Right lobe of liver (tissue), 4 donors: Measurements from ENCODE around the gene IFI35.

Experiments
- POLR2A ChIP-seq: fragments of 450-650 bp; IDR thresholded peaks from one replicate; pipeline ENCODE4 v1.6.1; 2017; ENCODE audit warnings: antibody characterized with exemption, mild to moderate bottlenecking
- TF ChIP-seq, protein P1 (sequence below), 4 donors: fragments of 200-600 bp in 3 of 4; fragments of 450-650 bp in 1 of 4; IDR thresholded peaks; one replicate each; pipeline versions ENCODE4 v1.5.1 to v1.8.0; 2016 to 2022; ENCODE audit warnings: antibody characterized with exemption in 4 of 4, mild to moderate bottlenecking in 2 of 4
- donor health status: DM: no; HTN: no; CAD: no.
- donor health status: DM: no; HTN: no; CAD: no.
- donor health status: DM: no; HTN: yes; CAD: no.

DNA sequence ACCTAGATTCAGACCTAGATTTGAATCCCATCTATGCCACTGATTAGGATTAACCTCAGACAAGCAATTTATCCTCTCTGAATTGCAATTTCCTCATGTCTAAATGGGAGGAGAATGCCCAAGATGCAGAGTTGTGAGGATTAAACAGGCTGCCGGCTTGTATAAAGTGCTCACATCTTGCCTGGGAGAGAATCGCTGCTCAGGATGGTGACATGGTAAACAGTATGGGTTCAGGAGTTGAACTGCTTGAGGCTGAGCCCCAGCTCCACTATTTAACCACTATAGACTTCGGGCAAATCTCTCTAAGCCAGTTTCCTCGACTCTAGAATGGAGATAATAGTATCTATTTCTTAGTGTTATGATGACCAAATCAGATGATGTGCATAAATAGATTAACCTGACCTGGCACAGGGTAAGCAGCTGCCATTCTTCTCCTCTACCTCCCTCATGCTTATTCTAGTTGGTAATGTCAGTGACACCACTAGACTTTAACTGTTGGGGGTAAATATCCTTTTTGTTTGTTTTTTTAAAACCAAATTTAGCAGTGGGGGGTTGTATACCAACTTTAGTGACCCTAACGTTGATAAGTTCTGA, 9.1 kb upstream of the IFI35 start:
- TF ChIP-seq, protein P1, sequence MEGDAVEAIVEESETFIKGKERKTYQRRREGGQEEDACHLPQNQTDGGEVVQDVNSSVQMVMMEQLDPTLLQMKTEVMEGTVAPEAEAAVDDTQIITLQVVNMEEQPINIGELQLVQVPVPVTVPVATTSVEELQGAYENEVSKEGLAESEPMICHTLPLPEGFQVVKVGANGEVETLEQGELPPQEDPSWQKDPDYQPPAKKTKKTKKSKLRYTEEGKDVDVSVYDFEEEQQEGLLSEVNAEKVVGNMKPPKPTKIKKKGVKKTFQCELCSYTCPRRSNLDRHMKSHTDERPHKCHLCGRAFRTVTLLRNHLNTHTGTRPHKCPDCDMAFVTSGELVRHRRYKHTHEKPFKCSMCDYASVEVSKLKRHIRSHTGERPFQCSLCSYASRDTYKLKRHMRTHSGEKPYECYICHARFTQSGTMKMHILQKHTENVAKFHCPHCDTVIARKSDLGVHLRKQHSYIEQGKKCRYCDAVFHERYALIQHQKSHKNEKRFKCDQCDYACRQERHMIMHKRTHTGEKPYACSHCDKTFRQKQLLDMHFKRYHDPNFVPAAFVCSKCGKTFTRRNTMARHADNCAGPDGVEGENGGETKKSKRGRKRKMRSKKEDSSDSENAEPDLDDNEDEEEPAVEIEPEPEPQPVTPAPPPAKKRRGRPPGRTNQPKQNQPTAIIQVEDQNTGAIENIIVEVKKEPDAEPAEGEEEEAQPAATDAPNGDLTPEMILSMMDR (IDR thresholded peaks at IDR 0.05), result no peak
- no peak for TF ChIP-seq POLR2A
